GM21526 (cell line): ENCODE data around the gene ZNF669.
A peak's percentile ranks its signal among the peaks of the same experiment; 100 is the strongest.

ENCODE experiments used
- ATAC-seq: cut with Tn5 transposase; IDR thresholded peaks from one replicate; pipeline ENCODE4 v1.9.1; 2021; ENCODE audit warnings: moderate library complexity; ENCODE audit not compliant: unreplicated experiment, low FRiP score

Gene ZNF669

GRCh38 chr1:247111700-247112478, 7.7 kb upstream of the ZNF669 start:
- no peak for ATAC-seq

DNA sequence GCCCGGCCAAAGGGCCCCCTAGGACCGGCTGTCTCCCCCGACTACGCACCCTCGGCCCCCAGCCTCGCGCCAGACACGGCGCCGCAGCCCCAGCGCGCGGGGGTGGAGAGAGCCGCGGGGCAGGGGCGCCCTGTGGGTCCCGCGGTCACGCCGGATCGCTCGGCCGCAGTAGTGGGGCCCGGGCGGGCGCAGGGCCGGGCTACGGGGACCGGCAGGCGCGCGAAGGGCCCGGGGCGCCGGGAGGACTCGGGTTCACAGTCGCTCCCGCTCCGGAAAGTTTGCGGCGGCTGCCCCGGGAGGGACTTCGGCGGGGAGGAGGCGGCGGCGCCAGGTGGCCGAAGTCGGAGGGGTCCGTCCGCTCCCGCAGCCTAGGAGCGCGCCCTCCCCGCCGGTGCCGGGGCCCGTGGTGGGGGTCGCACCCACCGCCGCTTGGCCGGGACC, 7.1 kb upstream of the ZNF669 start:
- ATAC-seq: no peak

GRCh38 chr1:247110627-247111258, 6.6 kb upstream of the ZNF669 start:
- ATAC-seq: no peak

GRCh38 chr1:247107694-247108093, 3.5 kb upstream of the ZNF669 start:
- ATAC-seq: no peak

- no peak for ATAC-seq
These were observed 1.8 kb upstream of the ZNF669 start for GRCh38 chr1:247105966-247106365.

GRCh38 chr1:247104965-247105364, 809 bp upstream of the ZNF669 start:
- ATAC-seq: no peak

GRCh38 chr1:247102381-247102780, 1.8 kb downstream of the ZNF669 start:
- no peak for ATAC-seq

GRCh38 chr1:247100676-247101279, 3.4 kb downstream of the ZNF669 start:
- ATAC-seq: no peak

GRCh38 chr1:247096958-247097357, 7.2 kb downstream of the ZNF669 start:
- no peak for ATAC-seq

DNA sequence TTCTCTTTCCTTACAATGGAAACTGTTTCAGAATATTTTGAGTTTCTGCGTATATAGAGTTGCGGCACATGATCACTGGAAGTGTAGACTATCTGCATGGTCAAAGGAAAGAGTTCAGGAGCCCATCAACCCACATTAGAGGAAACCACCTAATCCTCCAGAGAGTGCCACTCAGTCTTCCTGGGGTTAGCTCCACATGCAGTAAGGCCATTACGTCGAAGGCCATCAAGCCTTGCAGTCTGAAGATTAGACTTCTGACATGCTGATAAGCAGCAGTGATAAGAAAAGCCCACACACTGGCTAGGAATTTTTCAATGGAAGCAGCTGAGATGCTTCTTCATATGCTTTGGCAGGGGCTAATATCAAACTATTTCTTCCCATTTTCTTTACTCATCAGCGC, 7.6 kb downstream of the ZNF669 start:
- ATAC-seq: no peak

GRCh38 chr1:247096112-247096511, 8.0 kb downstream of the ZNF669 start:
- no peak for ATAC-seq

DNA sequence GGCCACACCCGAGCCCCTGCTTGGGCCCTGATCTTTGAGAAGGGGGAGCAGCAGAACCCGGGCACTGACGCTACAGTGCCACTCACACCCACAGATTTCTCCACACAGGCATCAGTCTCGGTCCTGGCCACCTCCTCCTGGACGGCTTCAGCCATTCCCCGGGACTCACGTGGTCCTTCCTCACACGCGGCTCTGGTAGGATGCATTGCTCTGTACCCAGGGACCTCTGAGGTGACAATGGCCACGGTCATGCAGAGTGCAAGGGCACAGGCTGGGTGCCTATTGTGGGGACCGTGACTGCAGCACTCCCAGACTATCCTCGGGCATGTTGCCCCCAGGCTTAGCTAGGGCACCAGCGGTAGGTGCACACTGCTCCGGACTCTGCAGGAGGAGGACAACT, 13.7 kb downstream of the ZNF669 start:
- ATAC-seq: no peak

- ATAC-seq: no peak
These were observed 14.4 kb downstream of the ZNF669 start for GRCh38 chr1:247089616-247090375.

GRCh38 chr1:247088967-247089366, 15.2 kb downstream of the ZNF669 start:
- ATAC-seq: no peak

GRCh38 chr1:247087256-247087655, 16.9 kb downstream of the ZNF669 start:
- no peak for ATAC-seq

DNA sequence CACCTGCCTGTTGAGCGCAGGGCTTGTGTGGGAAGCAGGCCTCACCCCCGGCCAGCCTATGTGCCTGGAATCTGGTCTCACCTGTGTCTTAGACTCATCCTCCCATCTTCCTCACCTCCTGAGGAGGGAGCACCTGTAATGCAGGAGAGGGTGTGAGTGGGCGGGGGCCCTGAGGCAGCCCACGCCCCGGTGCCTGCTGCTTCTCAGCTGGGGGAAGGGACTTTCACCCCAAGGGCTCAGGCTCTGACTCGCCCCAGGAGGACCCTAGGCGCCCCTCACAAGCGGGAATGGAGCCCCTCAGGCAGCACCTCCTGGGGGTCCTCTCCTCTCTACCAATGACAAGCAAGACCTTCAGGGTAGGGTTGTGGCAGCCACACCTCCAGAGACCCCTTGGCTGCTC, 18.8 kb downstream of the ZNF669 start:
- no peak for ATAC-seq

DNA sequence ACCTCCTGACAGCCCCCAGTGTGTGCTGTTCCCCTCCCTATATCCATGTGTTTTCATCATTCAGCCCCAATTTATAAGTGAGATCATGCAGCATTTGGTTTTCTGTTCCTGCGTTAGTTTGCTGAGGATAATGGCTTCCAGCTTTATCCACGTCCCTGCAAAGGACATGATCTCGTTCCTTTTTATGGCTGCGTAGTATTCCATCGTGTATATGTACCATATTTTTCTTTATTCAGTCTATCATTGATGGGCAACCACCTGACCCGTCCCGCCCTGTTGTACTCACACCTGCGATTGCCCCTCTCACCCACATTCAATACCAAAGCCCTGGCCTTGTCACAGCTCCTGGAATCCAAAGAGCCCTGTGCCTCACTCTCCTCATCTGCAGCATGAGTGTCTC, 19.4 kb downstream of the ZNF669 start:
- ATAC-seq: no peak

- ATAC-seq: no peak
These were observed 24.8 kb downstream of the ZNF669 start for GRCh38 chr1:247079141-247079874.

DNA sequence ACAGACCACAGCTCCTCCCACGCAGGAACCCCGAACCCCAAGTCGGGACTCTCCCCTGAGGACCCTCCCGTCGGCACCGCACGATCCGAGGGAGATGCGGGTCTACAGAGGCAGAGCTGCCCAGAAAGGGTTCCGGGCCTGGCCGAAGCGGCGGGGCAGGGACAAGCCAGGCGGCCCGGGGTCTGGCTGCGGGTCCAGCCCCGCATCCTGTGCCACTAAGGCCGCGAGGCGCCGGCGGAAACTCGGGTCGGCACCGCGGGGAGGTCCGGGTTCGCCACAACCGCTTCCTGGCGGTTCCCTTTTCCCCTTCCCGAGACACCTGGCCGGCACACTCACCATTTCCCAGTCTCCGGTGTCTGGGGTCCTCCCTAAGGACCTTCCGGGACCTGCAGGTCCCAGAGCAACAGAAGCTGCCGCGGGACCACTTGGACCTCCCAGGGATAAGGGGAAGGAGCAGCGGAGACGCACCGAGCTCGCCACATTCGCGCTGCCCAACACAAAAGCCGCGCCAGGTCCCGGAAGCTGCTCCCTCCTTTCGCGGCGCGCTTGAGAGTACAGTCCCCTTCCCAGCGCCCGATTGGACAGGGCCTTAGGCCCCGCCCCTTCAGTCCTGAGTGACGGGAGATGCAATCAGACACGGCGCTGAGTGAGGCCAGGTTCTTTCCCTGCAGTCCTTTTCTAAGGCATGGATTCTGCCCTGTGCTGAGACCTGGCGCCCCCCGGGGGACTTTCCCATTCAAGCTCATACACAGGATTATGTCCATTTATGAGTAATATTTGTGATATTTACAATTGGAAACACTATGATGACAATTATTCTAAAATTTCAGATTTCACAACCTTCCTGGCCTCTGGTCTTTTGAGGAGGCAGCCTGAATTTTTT, 25.7 kb downstream of the ZNF669 start, which contains the start of gene ZNF670:
Gene ZNF670, minus strand, starts transcription at position 554 of the 883 bp plus-strand sequence. Its CDS starts 215 bp downstream, at position 339.
- ATAC-seq: peak; percentile 99
